Suppressor macrophage (primary cell): ENCODE results near the gene KCNQ1.

Experiments
- DNase-seq, 4 experiments: peaks; one replicate each; pipeline ENCODE4 v3.0.0-alpha.2; 2020 to 2022

KCNQ1 gene

GRCh38 chr11:2511421-2512369, 66.9 kb downstream of the KCNQ1 start:
- DNase-seq = peak; percentile 68 to 79 (median 76)

- DNase-seq = no peak
Measured at GRCh38 chr11:2512431-2513407, 67.9 kb downstream of the KCNQ1 start.

GRCh38 chr11:2513441-2513840, 68.6 kb downstream of the KCNQ1 start:
- DNase-seq = no peak

- no peak for DNase-seq
Measured at GRCh38 chr11:2515401-2516275, 70.8 kb downstream of the KCNQ1 start.

- no peak for DNase-seq
Measured at GRCh38 chr11:2516276-2517015, 71.6 kb downstream of the KCNQ1 start.

GRCh38 chr11:2517016-2517385, 72.2 kb downstream of the KCNQ1 start:
- DNase-seq = no peak

GRCh38 chr11:2517386-2518064, 72.7 kb downstream of the KCNQ1 start:
- no peak for DNase-seq

GRCh38 chr11:2518111-2518982, 73.5 kb downstream of the KCNQ1 start:
- DNase-seq = no peak

GRCh38 chr11:2518983-2519340, 74.2 kb downstream of the KCNQ1 start:
- DNase-seq = no peak

- DNase-seq = no peak
Measured at GRCh38 chr11:2519517-2519861, 74.7 kb downstream of the KCNQ1 start.

- DNase-seq = no peak
Measured at GRCh38 chr11:2519862-2520735, 75.3 kb downstream of the KCNQ1 start.

GRCh38 chr11:2520736-2521035, 75.9 kb downstream of the KCNQ1 start:
- DNase-seq = no peak

GRCh38 chr11:2521081-2521732, 76.4 kb downstream of the KCNQ1 start:
- no peak for DNase-seq

GRCh38 chr11:2521733-2522630, 77.2 kb downstream of the KCNQ1 start:
- DNase-seq = no peak

- DNase-seq = no peak
Measured at GRCh38 chr11:2522631-2523255, 77.9 kb downstream of the KCNQ1 start.

GRCh38 chr11:2523821-2524391, 79.1 kb downstream of the KCNQ1 start:
- no peak for DNase-seq
